Measurements from ENCODE around the gene ITPR3. TPM values are rescaled to one million over a fixed set of nuclear protein-coding genes. Genes with fewer than 3 reads are reported as not detected.

ITPR3 gene
- total RNA-seq, 2 donors from 2014 or later: 48.1 to 48.3 TPM

DNA sequence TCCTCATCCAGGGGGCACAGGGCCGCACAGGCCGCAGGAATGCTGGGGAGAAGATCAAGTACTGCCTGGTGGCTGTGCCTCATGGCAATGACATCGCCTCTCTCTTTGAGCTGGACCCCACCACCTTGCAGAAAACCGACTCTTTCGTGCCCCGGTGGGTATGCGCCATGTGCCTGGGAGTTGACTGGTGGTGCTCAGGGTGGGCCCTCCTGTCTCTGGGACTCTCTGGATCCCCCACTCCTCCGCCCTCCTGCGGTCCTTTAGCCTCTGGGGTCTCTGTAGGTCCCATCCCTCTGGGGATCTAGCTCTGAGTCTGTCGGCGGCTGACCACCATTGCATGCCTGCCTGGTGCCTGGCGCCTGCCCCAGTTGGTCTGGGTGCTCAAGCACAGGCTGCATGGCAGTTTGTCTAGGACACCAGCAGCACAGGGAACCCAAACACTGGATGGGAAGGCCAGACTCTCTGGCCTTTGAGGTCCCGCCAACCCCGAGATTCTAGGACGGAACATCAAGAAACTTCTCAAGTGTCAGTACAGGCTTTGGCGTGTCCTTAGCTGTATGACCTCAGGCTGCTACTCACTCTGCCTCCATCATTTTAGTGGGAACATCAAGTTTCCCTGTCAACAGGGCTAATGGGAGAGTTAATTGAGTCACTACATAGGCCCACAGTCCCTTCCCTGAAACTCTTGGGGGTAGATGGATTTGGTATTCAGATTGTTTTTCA lies 42.8 kb downstream of the ITPR3 start:
- ATAC-seq (no peak), DNase-seq (no peak)
- Mint-ChIP-seq H3K4me1 (peaks cover 10% of the 10 kb centered on the region), H3K4me3 (no peak overlapping the region), H3K36me3 (ENCODE audit: low read depth) (peaks cover 8% of the 10 kb centered on the region), H3K27me3 (no peaks in the 10 kb centered on the region), H3K27ac (no peak overlapping the region)
- no peaks in the 10 kb centered on the region for H3K9me3 ChIP-seq (ENCODE audit: control insufficient read depth, low read length, poor library complexity, severe bottlenecking)

DNA sequence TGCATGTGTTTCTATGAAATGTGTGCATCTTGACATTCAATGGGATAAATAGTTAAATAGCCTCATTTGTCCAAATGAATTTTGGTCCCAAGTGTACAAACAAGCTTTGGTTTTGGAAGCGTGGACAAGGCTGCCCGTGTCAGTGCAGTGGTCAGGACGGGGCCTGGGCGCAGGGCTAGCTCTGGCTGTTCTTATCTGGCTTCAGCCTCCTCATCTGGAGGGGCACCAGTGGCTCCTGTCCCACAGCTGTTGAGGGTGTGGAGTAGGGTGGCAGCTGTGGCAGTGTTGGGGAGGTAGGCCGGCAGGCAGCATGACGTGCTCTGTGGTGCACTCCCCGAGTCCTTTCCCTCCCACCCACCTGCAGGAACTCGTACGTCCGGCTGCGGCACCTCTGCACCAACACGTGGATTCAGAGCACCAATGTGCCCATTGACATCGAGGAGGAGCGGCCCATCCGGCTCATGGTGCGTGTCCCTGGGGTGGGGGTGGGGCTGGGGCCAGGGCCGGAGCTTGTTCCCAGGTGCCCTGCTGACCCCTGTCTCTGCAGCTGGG lies 43.5 kb downstream of the ITPR3 start:
- peaks cover 8% of the 10 kb centered on the region for H3K36me3 Mint-ChIP-seq (ENCODE audit: low read depth)
- ATAC-seq (no peak), DNase-seq (no peak)
- H3K9me3 ChIP-seq (ENCODE audit: control insufficient read depth, low read length, poor library complexity, severe bottlenecking): no peaks in the 10 kb centered on the region
- no peak overlapping the region for H3K27ac Mint-ChIP-seq
- H3K27me3 Mint-ChIP-seq: no peaks in the 10 kb centered on the region
- peaks cover 14% of the 10 kb centered on the region for H3K4me1 Mint-ChIP-seq
- H3K4me3 Mint-ChIP-seq: no peak overlapping the region

DNA sequence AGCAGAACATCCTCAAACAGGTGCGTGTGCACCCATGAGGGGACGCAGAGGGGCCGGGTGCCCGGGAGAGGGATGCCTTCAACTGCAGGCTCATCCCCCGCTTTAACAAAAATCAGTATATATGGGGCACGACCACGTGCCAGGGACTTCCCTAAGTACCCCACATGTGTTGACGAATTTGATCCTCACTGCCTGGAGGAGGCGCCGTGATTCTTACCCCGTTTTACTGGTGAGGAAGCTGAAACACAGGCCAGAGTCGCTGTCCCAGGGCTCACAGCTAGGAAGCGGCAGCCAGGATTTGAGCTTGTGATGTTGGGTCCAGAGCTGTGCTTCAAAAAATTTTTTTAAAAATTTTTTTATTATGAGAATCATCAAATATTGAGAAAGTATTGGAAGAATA lies 44.8 kb downstream of the ITPR3 start:
- H3K9me3 ChIP-seq (ENCODE audit: control insufficient read depth, low read length, poor library complexity, severe bottlenecking): no peaks in the 10 kb centered on the region
- peaks cover 15% of the 10 kb centered on the region for H3K4me1 Mint-ChIP-seq
- peaks cover 8% of the 10 kb centered on the region for H3K36me3 Mint-ChIP-seq (ENCODE audit: low read depth)
- H3K27me3 Mint-ChIP-seq: no peaks in the 10 kb centered on the region
- no peak overlapping the region for H3K4me3 Mint-ChIP-seq
- no peak overlapping the region for H3K27ac Mint-ChIP-seq
- ATAC-seq (no peak), DNase-seq (no peak)

DNA sequence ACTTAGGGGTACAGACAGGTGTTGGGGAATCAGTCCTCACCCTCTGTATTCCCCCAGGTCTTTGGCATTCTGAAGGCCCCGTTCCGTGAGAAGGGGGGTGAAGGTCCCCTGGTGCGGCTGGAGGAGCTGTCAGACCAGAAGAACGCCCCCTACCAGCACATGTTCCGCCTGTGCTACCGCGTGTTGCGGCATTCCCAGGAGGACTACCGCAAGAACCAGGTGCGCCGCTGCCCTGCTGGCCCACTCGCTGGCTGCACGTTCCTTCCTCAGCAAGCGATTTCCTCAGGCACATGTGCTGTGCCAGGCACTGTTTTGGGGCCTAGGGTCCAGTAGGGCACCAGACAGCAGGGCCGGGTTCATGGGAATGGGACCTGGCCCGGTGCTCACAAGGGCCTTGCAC lies 46.0 kb downstream of the ITPR3 start:
- ATAC-seq: no peak
- Mint-ChIP-seq H3K4me3 (no peak overlapping the region), H3K4me1 (peaks cover 15% of the 10 kb centered on the region), H3K27me3 (no peaks in the 10 kb centered on the region), H3K36me3 (ENCODE audit: low read depth) (peaks cover 8% of the 10 kb centered on the region), H3K27ac (no peak overlapping the region)
- no peaks in the 10 kb centered on the region for H3K9me3 ChIP-seq (ENCODE audit: control insufficient read depth, low read length, poor library complexity, severe bottlenecking)
- DNase-seq: no peak

DNA sequence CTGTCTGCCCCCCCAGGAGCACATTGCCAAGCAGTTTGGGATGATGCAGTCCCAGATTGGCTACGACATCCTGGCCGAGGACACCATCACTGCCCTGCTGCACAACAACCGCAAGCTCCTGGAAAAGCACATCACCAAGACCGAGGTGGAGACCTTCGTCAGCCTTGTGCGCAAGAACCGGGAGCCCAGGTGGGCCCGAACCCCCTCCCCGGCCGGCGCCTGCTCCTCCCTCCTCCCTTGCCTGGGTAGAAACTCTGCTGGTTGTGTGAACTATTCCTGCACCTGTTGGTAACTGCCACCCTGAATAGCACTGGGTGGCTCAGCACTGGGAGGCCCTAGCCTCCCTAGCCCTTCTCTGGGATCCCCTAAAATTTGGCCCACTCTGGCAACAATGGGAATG lies 46.7 kb downstream of the ITPR3 start:
- H3K4me1 Mint-ChIP-seq: peaks cover 15% of the 10 kb centered on the region
- ATAC-seq (no peak), DNase-seq (no peak)
- H3K9me3 ChIP-seq (ENCODE audit: control insufficient read depth, low read length, poor library complexity, severe bottlenecking): no peaks in the 10 kb centered on the region
- H3K36me3 Mint-ChIP-seq (ENCODE audit: low read depth): peaks cover 8% of the 10 kb centered on the region
- H3K4me3 Mint-ChIP-seq: no peak overlapping the region
- no peaks in the 10 kb centered on the region for H3K27me3 Mint-ChIP-seq
- peak overlapping the region; percentile 86 for H3K27ac Mint-ChIP-seq

DNA sequence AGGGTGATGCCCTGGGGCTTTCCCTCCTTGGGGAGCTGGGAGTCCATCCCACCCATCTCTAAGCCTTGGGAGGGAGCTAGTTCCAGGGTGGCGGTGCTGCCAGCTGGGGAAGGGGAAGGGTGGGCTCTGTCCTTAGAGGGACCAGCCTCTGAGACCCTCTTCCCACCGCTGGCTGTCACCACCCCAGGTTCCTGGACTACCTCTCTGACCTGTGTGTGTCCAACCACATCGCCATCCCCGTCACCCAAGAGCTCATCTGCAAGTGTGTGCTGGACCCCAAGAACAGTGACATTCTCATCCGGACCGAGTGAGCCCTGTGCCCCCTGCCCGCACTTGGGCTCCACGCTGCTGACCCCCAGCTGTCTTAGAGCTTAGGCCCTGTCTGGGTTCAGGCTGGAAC lies 47.2 kb downstream of the ITPR3 start:
- Mint-ChIP-seq H3K4me1 (peaks cover 15% of the 10 kb centered on the region), H3K27me3 (no peaks in the 10 kb centered on the region), H3K36me3 (ENCODE audit: low read depth) (peaks cover 8% of the 10 kb centered on the region), H3K4me3 (peak overlapping the region; percentile 36), H3K27ac (peak overlapping the region; percentile 86)
- H3K9me3 ChIP-seq (ENCODE audit: control insufficient read depth, low read length, poor library complexity, severe bottlenecking): no peaks in the 10 kb centered on the region
- no peak for ATAC-seq
- DNase-seq: no peak

DNA sequence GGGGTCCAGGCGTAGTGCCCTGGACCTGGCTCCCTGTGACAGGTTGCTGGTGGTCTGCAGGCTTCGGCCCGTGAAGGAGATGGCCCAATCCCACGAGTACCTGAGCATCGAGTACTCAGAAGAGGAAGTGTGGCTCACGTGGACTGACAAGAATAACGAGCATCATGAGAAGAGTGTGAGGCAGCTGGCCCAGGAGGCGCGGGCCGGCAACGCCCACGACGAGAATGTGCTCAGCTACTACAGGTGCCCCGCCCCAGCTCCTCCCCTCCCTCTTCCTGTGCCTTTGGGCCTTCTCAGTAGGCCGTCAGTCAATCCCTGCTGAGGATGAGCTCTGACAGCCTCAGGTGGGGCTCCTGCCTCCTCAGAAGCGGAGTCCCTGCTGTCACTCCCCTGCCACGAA lies 47.8 kb downstream of the ITPR3 start:
- Mint-ChIP-seq H3K36me3 (ENCODE audit: low read depth) (peaks cover 8% of the 10 kb centered on the region), H3K4me1 (peaks cover 15% of the 10 kb centered on the region), H3K4me3 (no peak overlapping the region), H3K27me3 (no peaks in the 10 kb centered on the region), H3K27ac (peak overlapping the region; percentile 86)
- no peaks in the 10 kb centered on the region for H3K9me3 ChIP-seq (ENCODE audit: control insufficient read depth, low read length, poor library complexity, severe bottlenecking)
- DNase-seq: peak; percentile 37 to 49 (median 48)
- peak; percentile 98 for ATAC-seq

DNA sequence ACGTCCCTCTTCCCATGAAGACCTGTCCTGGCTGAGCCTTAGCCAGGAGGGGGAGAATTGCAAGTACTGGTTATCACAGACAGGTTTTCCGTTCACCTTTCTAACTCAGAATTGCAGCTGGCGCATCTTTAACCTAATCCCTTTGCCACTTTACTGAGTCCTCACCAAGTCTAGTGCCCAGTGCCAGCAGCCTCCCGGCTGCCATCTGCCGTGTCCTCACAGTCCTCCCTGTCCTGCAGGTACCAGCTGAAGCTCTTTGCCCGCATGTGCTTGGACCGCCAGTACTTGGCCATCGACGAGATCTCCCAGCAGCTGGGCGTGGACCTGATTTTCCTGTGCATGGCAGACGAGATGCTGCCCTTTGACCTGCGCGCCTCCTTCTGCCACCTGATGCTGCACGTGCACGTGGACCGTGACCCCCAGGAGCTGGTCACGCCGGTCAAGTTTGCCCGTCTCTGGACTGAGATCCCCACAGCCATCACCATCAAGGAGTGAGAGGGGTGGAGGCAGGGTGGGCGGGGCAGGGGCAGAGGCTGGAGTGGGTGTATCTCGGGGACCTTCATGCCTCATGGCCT lies 49.1 kb downstream of the ITPR3 start:
- peaks cover 15% of the 10 kb centered on the region for H3K4me1 Mint-ChIP-seq
- H3K27ac Mint-ChIP-seq: no peak overlapping the region
- DNase-seq: no peak
- ATAC-seq: no peak
- no peaks in the 10 kb centered on the region for H3K27me3 Mint-ChIP-seq
- H3K9me3 ChIP-seq (ENCODE audit: control insufficient read depth, low read length, poor library complexity, severe bottlenecking): no peaks in the 10 kb centered on the region
- peaks cover 8% of the 10 kb centered on the region for H3K36me3 Mint-ChIP-seq (ENCODE audit: low read depth)
- H3K4me3 Mint-ChIP-seq: no peak overlapping the region

DNA sequence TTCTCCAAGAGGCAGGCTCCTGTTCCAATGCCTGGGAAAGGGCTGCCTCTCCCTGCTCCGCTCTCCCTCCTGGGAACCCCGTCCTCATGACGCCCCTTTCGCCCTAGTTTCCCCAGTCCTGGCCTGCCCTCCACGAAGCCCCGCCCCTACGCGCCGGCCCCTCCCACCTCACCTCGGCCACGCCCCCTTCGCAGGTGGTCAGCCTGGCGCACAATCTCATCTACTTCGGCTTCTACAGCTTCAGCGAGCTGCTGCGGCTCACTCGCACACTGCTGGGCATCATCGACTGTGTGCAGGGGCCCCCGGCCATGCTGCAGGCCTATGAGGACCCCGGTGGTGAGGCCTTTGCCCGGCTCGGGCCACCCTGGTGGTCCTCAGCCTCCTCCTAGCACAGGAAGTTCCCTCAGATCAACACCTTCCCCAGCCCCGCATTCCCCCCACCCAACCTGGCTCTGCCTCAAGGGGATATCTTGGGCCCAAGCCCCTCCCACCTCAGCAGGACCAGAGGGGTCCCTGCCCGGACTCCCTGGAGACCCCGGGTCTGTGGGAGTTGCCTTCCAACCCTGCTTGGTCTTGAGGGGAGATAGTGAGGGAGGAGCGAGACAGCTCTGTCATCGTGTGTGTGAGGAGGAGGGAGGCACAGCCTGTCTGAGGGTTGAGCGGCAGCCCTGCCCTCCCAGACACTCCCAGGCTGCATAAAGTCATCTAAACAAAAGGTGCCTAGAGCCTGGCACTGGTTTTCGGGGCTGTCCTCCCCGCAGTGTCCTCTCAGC lies 50.0 kb downstream of the ITPR3 start:
- ATAC-seq (no peak), DNase-seq (no peak)
- Mint-ChIP-seq H3K36me3 (ENCODE audit: low read depth) (peaks cover 8% of the 10 kb centered on the region), H3K27ac (no peak overlapping the region), H3K4me1 (peaks cover 15% of the 10 kb centered on the region), H3K27me3 (no peaks in the 10 kb centered on the region), H3K4me3 (no peak overlapping the region)
- H3K9me3 ChIP-seq (ENCODE audit: control insufficient read depth, low read length, poor library complexity, severe bottlenecking): no peaks in the 10 kb centered on the region

DNA sequence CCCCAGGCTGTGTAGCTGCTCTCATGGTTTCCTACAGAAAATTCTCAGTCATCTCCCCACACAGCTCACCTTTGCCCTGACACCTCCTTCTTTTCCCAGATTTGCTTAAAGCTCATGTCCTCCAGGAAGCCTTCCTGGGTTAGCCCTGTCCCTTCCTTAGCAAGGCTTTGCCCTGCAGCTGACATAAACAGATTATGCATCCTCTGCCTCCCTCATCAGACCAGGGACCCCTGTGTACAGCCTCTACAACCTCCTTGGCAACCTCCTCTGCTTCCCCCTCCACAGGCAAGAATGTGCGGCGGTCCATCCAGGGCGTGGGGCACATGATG lies 50.6 kb downstream of the ITPR3 start:
- no peak overlapping the region for H3K27ac Mint-ChIP-seq
- peaks cover 15% of the 10 kb centered on the region for H3K4me1 Mint-ChIP-seq
- H3K4me3 Mint-ChIP-seq: no peak overlapping the region
- H3K36me3 Mint-ChIP-seq (ENCODE audit: low read depth): peaks cover 6% of the 10 kb centered on the region
- ATAC-seq (no peak), DNase-seq (no peak)
- no peaks in the 10 kb centered on the region for H3K27me3 Mint-ChIP-seq
- no peaks in the 10 kb centered on the region for H3K9me3 ChIP-seq (ENCODE audit: control insufficient read depth, low read length, poor library complexity, severe bottlenecking)

DNA sequence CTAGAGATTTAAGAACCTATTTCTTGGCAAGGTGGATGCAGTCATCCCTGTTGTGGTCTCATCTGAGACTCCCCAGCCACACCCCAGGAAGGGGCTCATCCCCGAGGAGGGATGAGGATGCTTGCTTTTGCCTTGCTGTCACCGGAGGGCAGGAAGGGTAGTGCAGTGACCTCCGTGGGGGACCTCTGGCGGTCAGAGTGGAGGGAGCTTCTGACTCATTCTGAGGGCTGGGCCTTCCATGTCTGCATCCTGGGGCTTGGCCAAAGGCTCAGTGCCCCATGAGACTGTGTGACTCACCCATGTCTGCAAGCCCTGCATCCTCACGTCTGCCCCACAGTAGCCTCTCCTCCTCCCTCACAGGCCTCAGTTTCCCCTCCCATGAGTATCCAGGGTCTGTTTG lies 51.7 kb downstream of the ITPR3 start:
- no peaks in the 10 kb centered on the region for H3K27me3 Mint-ChIP-seq
- peaks cover 9% of the 10 kb centered on the region for H3K36me3 Mint-ChIP-seq (ENCODE audit: low read depth)
- H3K4me3 Mint-ChIP-seq: no peak overlapping the region
- ATAC-seq (no peak), DNase-seq (no peak)
- H3K9me3 ChIP-seq (ENCODE audit: control insufficient read depth, low read length, poor library complexity, severe bottlenecking): no peaks in the 10 kb centered on the region
- peaks cover 15% of the 10 kb centered on the region for H3K4me1 Mint-ChIP-seq
- peak overlapping the region; percentile 57 for H3K27ac Mint-ChIP-seq

DNA sequence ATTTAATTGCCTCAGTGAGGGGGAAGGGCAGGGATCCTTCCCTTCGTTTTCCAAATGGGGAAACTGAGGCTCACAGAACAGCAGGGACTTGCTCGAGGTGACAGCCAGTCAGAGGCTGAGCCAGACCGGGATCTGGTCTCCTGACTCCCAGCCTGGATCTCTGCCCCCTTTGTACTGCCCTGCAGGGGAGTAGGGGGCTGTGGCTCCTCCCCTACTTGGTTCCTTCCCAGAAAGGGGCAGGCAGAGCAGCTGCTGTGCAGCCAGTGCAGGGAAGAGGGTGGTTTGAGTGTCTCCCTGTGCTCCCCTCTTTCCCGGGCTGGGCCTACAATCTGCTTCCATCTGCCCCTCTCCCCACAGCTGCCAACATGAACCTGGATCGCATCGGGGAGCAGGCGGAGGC lies 52.7 kb downstream of the ITPR3 start:
- no peak overlapping the region for H3K4me3 Mint-ChIP-seq
- H3K27ac Mint-ChIP-seq: peak overlapping the region; percentile 57
- H3K4me1 Mint-ChIP-seq: peaks cover 6% of the 10 kb centered on the region
- peaks cover 9% of the 10 kb centered on the region for H3K36me3 Mint-ChIP-seq (ENCODE audit: low read depth)
- ATAC-seq (no peak), DNase-seq (no peak)
- H3K9me3 ChIP-seq (ENCODE audit: control insufficient read depth, low read length, poor library complexity, severe bottlenecking): no peaks in the 10 kb centered on the region
- H3K27me3 Mint-ChIP-seq: no peaks in the 10 kb centered on the region

DNA sequence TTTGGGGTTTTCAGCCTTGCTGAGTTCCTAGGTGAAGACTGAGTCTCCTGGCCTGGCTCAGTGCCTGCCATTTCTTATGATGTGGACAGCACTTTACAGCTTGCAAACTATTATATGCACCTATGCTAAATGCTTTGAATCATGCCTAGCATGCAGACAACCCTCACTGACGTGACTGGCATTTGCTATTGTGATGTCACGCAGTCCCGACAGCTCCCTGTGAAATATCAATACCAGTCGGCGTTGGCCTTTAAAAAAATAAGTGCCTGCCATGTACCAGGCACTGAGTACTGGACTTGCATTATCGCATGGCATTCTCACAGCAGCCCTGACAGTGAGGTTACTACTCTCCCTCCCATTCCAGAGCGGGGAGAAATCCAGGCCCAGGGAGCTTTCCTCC lies 54.8 kb downstream of the ITPR3 start:
- Mint-ChIP-seq H3K4me1 (no peaks in the 10 kb centered on the region), H3K36me3 (ENCODE audit: low read depth) (peaks cover 15% of the 10 kb centered on the region), H3K27ac (no peak overlapping the region), H3K27me3 (no peaks in the 10 kb centered on the region), H3K4me3 (no peak overlapping the region)
- ATAC-seq (no peak), DNase-seq (no peak)
- no peaks in the 10 kb centered on the region for H3K9me3 ChIP-seq (ENCODE audit: control insufficient read depth, low read length, poor library complexity, severe bottlenecking)
